ENCODE data around the gene HAUS1.

- TF ChIP-seq CTCF (IDR thresholded peaks at IDR 0.05), result no peak
- TF ChIP-seq EP300 (IDR thresholded peaks at IDR 0.05), result no peak
- TF ChIP-seq POLR2A (IDR thresholded peaks at IDR 0.05), result no peak
Measured at GRCh38 chr18:46133534-46133933, 29.3 kb downstream of the HAUS1 start.

Measured in ovary (tissue), 3 donors.